Measurements from ENCODE around the gene TLE4.

TLE4 gene

GRCh38 chr9:79692857-79693571, 121.2 kb downstream of the TLE4 start:
- no peak for DNase-seq (ENCODE audit: low spot score)

- DNase-seq (ENCODE audit: low spot score), result no peak
These were observed 122.0 kb downstream of the TLE4 start for GRCh38 chr9:79693750-79694149.

- DNase-seq (ENCODE audit: low spot score), result no peak
These were observed 122.4 kb downstream of the TLE4 start for GRCh38 chr9:79694208-79694607.

GRCh38 chr9:79694676-79695400, 123.1 kb downstream of the TLE4 start:
- peak; percentile 72 for DNase-seq (ENCODE audit: low spot score)

GRCh38 chr9:79695531-79696175, 123.9 kb downstream of the TLE4 start:
- no peak for DNase-seq (ENCODE audit: low spot score)

- no peak for DNase-seq (ENCODE audit: low spot score)
These were observed 127.2 kb downstream of the TLE4 start for GRCh38 chr9:79698967-79699366.

- no peak for DNase-seq (ENCODE audit: low spot score)
These were observed 127.7 kb downstream of the TLE4 start for GRCh38 chr9:79699479-79699878.

GRCh38 chr9:79700607-79701360, 129.0 kb downstream of the TLE4 start:
- no peak for DNase-seq (ENCODE audit: low spot score)

GRCh38 chr9:79701651-79702050, 129.9 kb downstream of the TLE4 start:
- peak; percentile 16 for DNase-seq (ENCODE audit: low spot score)

GRCh38 chr9:79705704-79706103, 133.9 kb downstream of the TLE4 start:
- no peak for DNase-seq (ENCODE audit: low spot score)

GRCh38 chr9:79706512-79706911, 134.7 kb downstream of the TLE4 start:
- no peak for DNase-seq (ENCODE audit: low spot score)

GRCh38 chr9:79707589-79707988, 135.8 kb downstream of the TLE4 start:
- DNase-seq (ENCODE audit: low spot score), result no peak

- no peak for DNase-seq (ENCODE audit: low spot score)
These were observed 136.8 kb downstream of the TLE4 start for GRCh38 chr9:79708541-79708940.

- no peak for DNase-seq (ENCODE audit: low spot score)
These were observed 138.2 kb downstream of the TLE4 start for GRCh38 chr9:79709743-79710674.

GRCh38 chr9:79711874-79712273, 140.1 kb downstream of the TLE4 start:
- no peak for DNase-seq (ENCODE audit: low spot score)

GRCh38 chr9:79719021-79719420, 147.3 kb downstream of the TLE4 start:
- DNase-seq (ENCODE audit: low spot score), result no peak

- DNase-seq (ENCODE audit: low spot score), result no peak
These were observed 148.2 kb downstream of the TLE4 start for GRCh38 chr9:79719989-79720388.

- DNase-seq (ENCODE audit: low spot score), result no peak
These were observed 159.6 kb downstream of the TLE4 start for GRCh38 chr9:79731171-79731890.

- no peak for DNase-seq (ENCODE audit: low spot score)
These were observed 163.4 kb downstream of the TLE4 start for GRCh38 chr9:79735023-79735779.

GRCh38 chr9:79736051-79736450, 164.3 kb downstream of the TLE4 start:
- no peak for DNase-seq (ENCODE audit: low spot score)

Measured in GM03348 (cell line).